HG02571 (cell line): ENCODE data around the gene TMEM63A.

Experiments
- ATAC-seq: cut with Tn5 transposase; IDR thresholded peaks from one replicate; pipeline ENCODE4 v1.9.1; 2021; ENCODE audit warnings: mild to moderate bottlenecking, moderate library complexity; ENCODE audit not compliant: unreplicated experiment

TMEM63A gene

DNA sequence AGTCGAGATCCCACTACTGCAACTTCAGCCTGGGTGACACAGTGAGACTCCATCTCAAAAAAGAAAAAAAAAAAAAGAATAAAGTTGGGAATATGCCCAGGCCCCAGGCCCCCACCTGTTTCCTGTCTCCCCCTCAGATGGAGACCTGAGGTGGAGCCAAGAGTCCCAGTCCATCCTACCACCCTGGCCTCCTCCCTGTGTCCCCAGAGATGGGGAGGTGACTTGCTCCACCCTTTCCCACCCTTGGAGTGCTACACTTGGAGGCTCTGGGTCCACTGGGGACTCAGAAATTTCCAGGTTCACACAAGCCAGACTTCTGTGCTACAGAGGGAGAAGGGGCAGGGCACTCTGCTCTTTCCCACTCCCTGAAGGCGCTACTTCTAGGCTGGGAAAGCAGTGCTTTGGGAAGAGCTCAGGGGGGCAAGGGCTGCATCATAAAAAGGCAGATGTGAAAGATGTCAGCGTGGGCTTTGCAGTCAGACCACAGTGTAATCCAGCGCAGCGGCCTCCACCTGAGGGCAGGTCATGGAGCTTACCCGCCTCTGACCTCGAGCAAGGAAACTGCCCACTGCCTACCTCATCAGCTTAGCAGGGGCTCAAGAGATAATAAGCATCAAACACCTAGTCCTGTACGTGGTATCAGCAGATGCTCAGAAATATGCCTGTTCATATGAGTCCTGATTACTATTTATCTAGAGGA lies 13.4 kb downstream of the TMEM63A start:
- no peak for ATAC-seq

- ATAC-seq, result no peak
Measured at GRCh38 chr1:225866981-225867380, 15.2 kb downstream of the TMEM63A start.

- no peak for ATAC-seq
Measured at GRCh38 chr1:225866061-225866837, 15.9 kb downstream of the TMEM63A start.

GRCh38 chr1:225865514-225865913 lies 16.7 kb downstream of the TMEM63A start:
- no peak for ATAC-seq

- no peak for ATAC-seq
Measured at GRCh38 chr1:225863167-225863566, 19.0 kb downstream of the TMEM63A start.

DNA sequence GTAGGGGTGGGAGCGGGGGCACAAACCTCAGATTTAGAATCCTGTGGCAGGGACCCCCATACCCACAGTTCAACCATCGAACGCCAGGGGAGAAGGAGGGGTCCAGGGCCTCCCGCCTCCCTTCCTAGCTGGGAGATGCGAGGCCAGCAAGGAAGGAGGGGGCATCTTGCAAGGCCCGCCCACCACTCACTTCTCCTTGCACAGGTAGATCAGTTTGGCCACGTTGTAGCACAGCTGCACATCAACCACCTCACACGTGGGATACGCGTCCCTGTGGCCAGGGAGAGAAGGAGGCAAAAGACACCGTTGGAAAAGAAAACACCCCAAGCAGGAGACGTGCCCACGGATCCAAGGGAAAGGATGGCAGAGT lies 19.6 kb downstream of the TMEM63A start:
- no peak for ATAC-seq

DNA sequence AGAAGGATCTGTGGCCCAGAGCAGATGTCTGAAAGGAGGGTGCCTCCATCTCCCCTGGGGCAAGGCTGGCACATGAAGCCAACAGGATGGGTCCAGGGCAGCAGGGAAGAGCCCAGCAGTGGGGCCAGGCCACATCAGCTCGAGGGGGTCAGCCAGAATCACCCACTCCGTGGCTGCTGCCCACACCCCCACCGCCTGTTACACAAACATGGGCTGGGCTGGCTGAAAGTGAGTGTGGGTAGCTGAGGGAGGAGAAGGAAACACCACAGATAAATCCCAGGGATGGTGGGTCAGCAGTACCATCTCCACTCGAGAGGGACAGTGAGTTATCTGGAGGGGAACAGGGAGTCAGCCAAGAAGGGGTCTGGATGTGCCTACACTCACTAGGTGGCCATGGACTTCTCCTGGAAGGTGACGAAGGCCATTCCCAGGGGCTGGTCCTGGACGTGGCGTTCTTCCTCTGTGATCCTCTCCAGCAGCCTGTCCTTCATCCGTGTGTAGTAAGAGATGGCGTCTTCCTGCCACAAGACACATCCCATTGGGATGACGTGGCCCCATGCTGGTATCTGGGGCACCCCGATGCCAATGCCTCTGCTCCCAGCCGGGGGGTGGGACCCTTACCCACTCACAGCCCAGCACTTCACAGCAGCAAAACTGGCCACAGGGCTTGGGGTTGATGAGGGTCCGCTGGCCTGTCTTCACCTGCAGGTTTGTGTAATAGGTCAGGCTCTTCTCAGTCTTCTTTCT lies 20.2 kb downstream of the TMEM63A start:
- no peak for ATAC-seq

DNA sequence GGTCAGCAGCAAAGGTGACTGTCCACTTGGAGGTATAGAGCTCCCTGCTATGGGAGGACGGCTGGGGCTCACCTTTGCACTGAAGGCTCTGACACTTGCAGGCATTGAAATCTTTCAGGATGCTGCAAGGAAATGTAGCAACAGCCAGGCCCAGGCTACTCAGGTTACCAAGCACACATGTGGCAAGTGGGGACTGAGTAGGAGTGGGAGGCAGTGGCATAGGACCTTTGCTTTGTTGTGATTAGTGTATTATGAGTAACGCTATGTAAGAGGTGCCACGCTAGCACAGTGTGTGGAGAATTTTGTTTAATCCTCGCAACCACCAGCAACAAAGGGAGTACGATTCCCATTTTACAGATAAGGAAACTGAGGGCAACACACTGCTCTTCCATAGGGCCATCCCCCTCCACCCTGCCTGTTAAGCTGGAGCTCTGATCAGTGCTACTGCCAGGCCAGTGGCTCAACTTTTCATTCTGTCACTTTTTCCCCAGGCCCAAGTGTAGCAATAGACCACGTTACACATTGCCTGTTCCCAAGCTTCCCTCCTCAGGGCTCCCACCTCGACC lies 21.2 kb downstream of the TMEM63A start:
- ATAC-seq, result no peak

DNA sequence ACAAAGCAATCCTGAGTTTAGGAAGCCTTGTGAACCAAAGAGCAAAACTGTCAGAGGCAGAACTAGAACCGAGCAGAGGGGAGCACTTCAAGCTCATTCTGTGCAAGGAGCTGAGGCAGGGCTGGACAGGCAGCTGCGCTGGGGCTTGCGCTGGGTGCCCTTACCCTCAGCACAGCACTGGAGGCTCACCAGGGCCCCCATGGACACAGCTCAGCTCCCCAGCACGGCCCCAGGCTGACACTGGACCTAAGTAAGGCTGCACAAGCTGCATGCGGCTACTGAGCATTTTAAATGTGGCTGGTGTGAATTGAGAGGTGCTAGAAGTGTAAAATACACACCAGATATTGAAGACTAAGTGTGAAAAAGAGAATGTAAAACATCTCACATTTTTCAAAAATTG lies 22.1 kb downstream of the TMEM63A start:
- no peak for ATAC-seq

GRCh38 chr1:225859151-225859550 lies 23.0 kb downstream of the TMEM63A start:
- ATAC-seq, result no peak

DNA sequence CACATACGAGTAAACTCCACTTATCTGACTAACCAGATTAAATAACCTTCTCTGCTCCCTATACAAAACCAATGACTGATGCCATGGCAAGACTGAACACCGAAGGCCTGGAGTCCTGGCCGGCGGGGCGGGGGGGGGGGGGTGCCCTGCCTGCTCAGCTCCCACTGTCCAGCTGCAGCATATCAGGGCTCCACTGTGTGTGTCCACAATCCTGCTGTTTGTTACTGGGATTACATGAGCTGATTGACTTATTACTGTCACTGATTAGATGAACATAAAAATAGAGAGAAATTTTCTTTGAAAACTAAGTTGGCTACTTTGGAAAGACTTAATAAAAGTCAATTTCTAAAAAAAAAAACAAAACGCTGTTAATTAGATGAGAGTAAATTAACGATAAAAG lies 24.9 kb downstream of the TMEM63A start:
- no peak for ATAC-seq

- no peak for ATAC-seq
Measured at GRCh38 chr1:225855503-225856300, 26.5 kb downstream of the TMEM63A start.

DNA sequence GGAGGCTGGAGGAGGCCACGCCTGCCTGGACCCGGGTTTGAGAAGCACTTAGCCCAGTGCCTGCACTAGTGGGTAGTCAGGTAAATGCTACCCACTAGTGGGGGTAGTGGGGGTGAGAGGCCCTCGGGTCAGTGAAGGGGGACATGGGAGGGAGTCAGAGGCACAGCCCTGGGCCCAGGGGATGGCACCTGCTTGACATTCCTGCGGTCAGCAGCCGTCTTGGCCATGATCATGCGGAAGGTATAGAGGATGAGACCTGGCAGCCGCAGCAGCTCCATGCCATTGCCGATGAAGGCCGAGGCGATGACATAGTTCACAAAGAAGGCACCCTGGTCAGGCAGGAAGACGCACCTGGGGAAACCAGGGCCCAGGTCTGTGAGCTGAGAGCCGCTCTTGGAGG lies 28.7 kb downstream of the TMEM63A start:
- ATAC-seq, result no peak

- ATAC-seq, result no peak
Measured at GRCh38 chr1:225852413-225853124, 29.6 kb downstream of the TMEM63A start.

DNA sequence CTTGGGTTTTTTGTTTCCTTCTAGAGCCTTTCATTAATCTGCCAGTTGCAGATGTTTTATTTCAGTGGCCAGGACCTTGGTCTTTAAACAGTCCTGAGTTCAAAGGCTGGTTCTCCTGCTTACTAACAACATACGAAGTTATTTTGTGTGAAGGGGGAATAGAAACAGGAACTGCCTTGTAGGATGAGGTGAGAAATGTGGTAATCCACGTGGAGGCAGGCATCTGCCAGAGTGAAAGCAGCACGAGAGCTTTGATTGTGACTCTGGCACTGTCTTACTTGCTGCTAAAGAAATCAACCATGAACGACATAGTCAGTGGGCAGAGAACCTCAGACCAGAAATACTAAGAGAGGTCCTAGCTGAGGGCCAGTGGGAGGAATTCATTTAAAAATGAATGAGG lies 30.4 kb downstream of the TMEM63A start:
- no peak for ATAC-seq

GRCh38 chr1:225850370-225850769 lies 31.8 kb downstream of the TMEM63A start:
- no peak for ATAC-seq

DNA sequence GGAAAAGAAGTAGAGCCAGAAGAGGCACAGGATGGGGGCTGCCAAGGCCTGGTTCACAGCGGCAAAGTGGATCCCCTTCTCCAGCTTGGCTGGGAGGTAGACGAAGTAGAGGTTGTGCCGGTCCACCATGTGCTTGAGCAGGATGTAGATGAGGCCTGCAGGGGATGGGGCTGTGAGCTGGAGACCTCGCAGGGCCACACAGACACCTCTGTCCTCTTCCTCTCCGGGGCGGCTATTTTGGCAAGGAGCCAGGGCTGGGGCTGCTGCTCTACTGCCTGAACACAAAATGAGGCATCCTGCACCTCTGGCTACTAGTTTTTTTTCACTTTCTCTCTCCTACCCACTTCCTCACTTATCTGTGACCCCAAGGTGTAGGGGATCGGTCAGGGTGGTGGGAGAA lies 32.3 kb downstream of the TMEM63A start:
- ATAC-seq, result no peak

GRCh38 chr1:225848030-225848955 lies 33.9 kb downstream of the TMEM63A start:
- ATAC-seq, result peak; percentile 72

GRCh38 chr1:225847610-225848009 lies 34.6 kb downstream of the TMEM63A start:
- ATAC-seq, result no peak
